Liver (tissue), 3 donors: ENCODE measurements around the gene KCNIP1.

Experiments used
- ATF3 ChIP-seq: IDR thresholded peaks from 2 replicates; pipeline ENCODE4 v1.6.1; 2016; ENCODE audit warnings: antibody characterized with exemption
- CTCF ChIP-seq: fragments of 150-350 bp; IDR thresholded peaks from 2 replicates; pipeline ENCODE4 v1.5.1; 2017; ENCODE audit warnings: improper control_type of control experiment, low read depth, low read length; ENCODE audit not compliant: missing input control
- EGR1 ChIP-seq, 2 donors: IDR thresholded peaks; 2 replicates each; pipeline ENCODE4 v1.6.1; 2016 to 2018; ENCODE audit warnings: antibody characterized with exemption in 2 of 2, low read depth in 2 of 2
- FOXA1 ChIP-seq: IDR thresholded peaks from 2 replicates; pipeline ENCODE4 v1.6.1; 2016; ENCODE audit warnings: antibody characterized with exemption
- FOXA2 ChIP-seq: IDR thresholded peaks from 2 replicates; pipeline ENCODE4 v1.6.1; 2016; ENCODE audit warnings: antibody characterized with exemption
- GABPA ChIP-seq, 2 donors: IDR thresholded peaks in 1 of 2; conservative IDR thresholded peaks in 1 of 2; 2 replicates each; pipeline ENCODE4 v1.6.1; 2016; ENCODE audit warnings: antibody characterized with exemption in 2 of 2, mild to moderate bottlenecking in 1 of 2, moderate library complexity in 1 of 2
- JUND ChIP-seq, 2 donors: IDR thresholded peaks; 2 replicates each; pipeline ENCODE4 v1.6.1; 2016; ENCODE audit warnings: antibody characterized with exemption in 2 of 2
- MAX ChIP-seq: IDR thresholded peaks from 2 replicates; pipeline ENCODE4 v1.6.1; 2016; ENCODE audit warnings: antibody characterized with exemption
- RAD21 ChIP-seq, 2 donors: IDR thresholded peaks; 2 replicates each; pipeline ENCODE4 v1.6.1; 2016; ENCODE audit warnings: antibody characterized with exemption in 2 of 2, mild to moderate bottlenecking in 2 of 2
- TAF1 ChIP-seq: conservative IDR thresholded peaks from 2 replicates; pipeline ENCODE4 v1.6.1; 2016; ENCODE audit warnings: antibody characterized with exemption, mild to moderate bottlenecking
- YY1 ChIP-seq: IDR thresholded peaks from 2 replicates; pipeline ENCODE4 v1.6.1; 2016; ENCODE audit warnings: antibody characterized with exemption, mild to moderate bottlenecking
- ZBTB33 ChIP-seq: IDR thresholded peaks from 2 replicates; pipeline ENCODE4 v1.6.1; 2016; ENCODE audit warnings: antibody characterized with exemption
- donor health status: healthy.
- donor health status: healthy.

GRCh38 chr5:170571281-170571731 is 67.5 kb downstream of the KCNIP1 start:
- no peak for TF ChIP-seq CTCF
- TF ChIP-seq ATF3 = no peak
- no peak for TF ChIP-seq EGR1 (IDR thresholded peaks at IDR 0.05; ENCODE audit: low read depth in 2 of 2)
- no peak for TF ChIP-seq RAD21 (IDR thresholded peaks at IDR 0.05)
- no peak for TF ChIP-seq MAX
- TF ChIP-seq FOXA2 = no peak
- no peak for TF ChIP-seq TAF1
- no peak for TF ChIP-seq GABPA (IDR thresholded peaks at IDR 0.05 in 1 of 2, conservative IDR thresholded peaks at IDR 0.05 in 1 of 2)
- TF ChIP-seq ZBTB33 = no peak
- TF ChIP-seq JUND (IDR thresholded peaks at IDR 0.05) = no peak
- TF ChIP-seq YY1 = no peak
- TF ChIP-seq FOXA1 = no peak
